ENCODE results near the gene SLC39A11.
"Not testable (repeated sequence)": the region's sequence is repeated elsewhere in the genome, so short reads cannot be mapped to it uniquely, and the experiment has no call there.

The SLC39A11 gene

GRCh38 chr17:72771734-72772133 is 320.8 kb downstream of the SLC39A11 start:
- DNase-seq: no peak

DNA sequence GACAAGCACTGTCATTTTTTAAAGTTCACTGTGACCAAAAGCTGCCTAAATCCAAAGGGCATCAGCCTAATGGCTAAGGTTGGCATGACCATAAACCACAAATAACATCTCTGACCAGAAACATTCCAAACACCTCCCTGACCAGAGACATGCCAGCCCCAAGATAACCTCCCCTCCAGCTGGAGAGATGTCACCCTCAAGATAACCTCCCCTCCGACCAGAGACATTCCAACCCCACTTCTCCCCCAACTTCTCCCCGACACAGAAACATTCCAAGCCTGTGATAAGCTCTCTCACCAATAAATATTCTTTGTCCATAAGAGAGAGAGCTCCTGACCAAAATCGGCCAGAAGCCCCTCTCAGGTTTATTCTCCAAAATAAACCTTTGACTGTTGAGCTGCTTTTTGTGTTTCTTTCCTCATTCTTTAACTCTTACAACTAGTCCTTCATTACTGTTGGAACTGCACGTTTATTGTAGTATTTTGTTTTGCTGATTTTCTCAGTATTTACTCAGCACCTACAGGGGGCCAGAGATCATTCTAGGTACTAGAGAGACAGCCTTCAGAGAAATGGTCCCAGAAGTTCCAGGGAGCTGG is 325.6 kb downstream of the SLC39A11 start:
- DNase-seq: no peak

- no peak for DNase-seq
These were observed 326.9 kb downstream of the SLC39A11 start for GRCh38 chr17:72765368-72766153.

- DNase-seq: no peak
These were observed 327.9 kb downstream of the SLC39A11 start for GRCh38 chr17:72764632-72765041.

DNA sequence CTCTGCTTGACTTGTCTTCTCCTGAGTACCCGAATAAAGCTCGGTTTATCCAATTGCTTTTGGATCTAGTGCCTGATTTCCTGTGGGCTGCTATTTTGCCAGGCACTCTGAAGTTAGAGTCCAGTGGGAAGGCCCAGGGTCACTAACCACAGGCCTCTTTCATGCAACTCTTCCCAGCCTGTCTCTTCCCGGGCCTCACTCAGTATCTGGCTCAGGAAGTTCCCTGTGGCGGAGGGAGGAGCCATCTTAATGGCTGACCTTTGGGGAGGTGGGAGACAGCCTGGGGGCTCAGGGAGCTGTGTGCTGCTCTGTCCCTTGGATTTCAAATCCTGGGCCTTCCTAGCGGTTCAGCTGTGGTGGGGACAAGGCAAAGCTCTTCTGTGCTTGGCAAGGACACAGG is 328.5 kb downstream of the SLC39A11 start:
- no peak for DNase-seq

- DNase-seq: not testable (repeated sequence)
These were observed 330.5 kb downstream of the SLC39A11 start for GRCh38 chr17:72761893-72762575.

DNA sequence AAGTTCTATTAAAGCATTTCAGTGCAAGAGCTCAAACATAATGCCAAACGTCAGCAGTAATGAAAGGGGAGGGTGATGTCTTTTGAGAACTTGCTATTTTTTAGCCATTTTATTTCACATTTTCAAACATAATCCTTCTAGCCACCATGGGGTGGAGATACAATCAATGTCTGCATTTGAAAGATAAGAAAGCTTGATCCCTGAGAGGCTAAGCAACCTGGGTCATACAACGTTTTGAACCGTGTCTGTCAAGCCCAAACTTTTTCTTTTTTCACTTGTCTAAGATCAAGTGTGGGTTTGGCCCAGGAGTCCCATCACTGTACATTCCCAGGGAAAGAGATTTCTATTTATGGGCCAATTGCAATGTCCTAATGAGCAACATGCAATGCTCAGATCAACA is 331.1 kb downstream of the SLC39A11 start:
- DNase-seq: no peak

- no peak for DNase-seq
These were observed 332.1 kb downstream of the SLC39A11 start for GRCh38 chr17:72760368-72760767.

DNA sequence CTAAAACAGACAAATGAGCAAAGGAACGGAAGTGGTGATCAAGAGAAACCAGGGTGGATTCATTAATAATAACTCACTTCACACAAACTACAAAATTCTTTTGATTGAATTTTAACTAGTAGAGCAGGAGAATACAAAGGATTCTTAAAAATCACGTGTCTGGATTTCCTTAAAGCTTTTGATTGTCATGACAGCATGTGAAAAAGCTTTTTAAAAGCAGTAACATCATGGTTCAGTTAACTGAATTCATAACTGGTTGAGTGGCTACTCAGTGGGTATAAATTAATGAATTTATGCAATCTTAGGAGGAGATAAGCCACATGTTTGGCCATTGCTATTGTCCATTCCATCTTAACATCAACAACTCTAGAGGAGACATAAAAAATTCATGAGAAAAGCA is 333.2 kb downstream of the SLC39A11 start:
- DNase-seq: no peak

DNA sequence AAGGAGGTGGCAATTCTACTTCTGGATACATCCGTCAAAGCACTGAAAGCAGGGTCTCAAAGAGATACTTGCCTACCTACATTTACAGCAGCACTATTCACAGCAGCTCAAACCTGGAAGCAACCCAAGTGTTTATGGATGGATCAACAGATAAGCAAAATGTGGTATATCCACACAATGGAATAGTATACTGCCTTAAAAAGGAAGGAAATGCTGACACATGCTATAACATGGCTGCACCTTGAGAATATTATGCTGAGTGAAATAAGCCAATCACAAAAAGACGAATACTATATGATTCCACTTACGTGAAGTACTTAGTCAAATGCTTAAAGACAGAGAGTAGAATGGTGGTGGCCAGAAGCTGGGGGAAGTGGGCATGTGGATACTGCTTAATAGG is 336.2 kb downstream of the SLC39A11 start:
- no peak for DNase-seq

- DNase-seq: no peak
These were observed 338.0 kb downstream of the SLC39A11 start for GRCh38 chr17:72754513-72754912.

GRCh38 chr17:72751746-72752145 is 340.7 kb downstream of the SLC39A11 start:
- no peak for DNase-seq

GRCh38 chr17:72749119-72749572 is 343.3 kb downstream of the SLC39A11 start:
- no peak for DNase-seq

DNA sequence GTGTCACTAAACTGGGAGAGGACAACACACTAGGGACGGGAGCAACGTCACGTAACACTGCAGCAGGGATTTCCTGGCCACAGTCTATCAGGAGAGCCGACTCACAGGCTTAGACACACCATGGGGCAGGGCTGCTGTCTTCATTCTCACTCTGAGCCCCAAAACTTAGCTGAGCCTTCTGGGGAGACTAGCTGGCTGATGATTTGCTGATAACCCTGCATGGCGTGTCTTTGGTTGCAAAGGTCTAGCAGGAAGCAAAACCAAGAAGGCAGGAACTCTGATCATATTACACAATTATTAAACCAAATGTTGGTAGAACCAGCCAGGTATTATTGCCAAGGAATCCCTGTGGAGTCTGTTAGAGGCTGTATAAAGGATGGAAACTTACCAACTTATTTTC is 345.0 kb downstream of the SLC39A11 start:
- DNase-seq: no peak

DNA sequence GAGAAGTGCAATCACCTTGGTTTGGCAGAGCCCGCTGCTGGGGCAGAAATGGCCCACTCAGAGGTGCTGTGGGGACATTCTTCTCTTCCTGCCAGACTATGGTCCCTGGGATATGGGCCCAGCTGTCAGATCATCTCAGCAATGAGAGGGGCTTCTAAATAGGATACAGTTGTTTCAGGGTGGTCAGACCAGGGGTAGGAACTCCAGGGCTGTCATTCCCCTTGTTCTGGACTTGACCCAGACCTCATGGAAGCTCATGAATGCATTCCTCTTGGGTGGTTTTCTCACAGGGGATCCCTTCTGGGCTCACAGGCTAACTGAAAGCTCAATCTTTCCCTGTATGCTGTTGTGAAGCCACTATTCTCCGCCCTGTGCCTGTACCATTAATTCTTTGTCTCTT is 347.2 kb downstream of the SLC39A11 start:
- DNase-seq: no peak

- no peak for DNase-seq
These were observed 349.4 kb downstream of the SLC39A11 start for GRCh38 chr17:72743037-72743467.

DNA sequence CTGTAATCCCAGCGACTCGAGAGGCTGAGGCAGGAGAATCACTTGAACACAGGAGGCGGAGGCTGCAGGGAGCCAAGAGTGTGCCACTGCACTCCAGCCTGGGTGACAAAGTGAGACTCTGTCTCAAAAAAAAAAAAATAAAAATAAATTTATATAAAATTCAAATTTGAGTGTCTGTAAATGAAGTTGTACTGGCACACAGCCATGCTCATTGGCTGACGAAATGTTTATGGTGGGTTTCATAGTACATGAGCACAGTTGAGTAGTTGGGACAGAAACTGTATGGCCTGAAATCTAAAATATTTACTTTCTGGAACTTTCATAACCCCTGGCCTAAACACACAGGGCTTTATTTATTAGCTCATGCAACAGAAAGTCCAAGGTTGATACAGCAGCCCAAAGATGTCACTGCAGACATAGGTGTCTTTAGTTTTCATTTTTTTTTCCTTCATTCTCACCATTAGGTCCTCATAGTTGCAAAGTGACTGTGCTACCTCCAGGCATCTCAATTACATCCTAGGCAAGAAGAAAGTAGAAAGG is 355.3 kb downstream of the SLC39A11 start:
- no peak for DNase-seq

- no peak for DNase-seq
These were observed 356.9 kb downstream of the SLC39A11 start for GRCh38 chr17:72735592-72735991.

DNA sequence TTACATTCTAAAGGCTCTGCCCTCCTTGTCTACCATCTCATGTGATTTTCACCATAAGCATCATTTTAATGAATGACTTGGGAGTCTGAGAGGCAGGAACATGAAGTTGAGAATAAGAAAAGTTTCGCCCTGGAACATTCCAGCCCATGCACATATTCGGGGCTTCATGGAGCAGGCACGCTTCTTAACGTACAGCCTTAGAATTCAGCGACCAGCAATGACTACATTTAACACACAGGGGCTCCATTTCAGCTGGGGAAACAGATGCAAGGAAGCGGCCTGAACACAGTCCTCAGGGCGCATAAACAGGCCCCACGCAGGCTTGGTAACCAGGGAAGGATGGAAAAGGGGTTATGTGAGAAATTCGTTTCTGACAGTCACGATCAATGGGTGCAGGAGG is 357.4 kb downstream of the SLC39A11 start:
- DNase-seq: no peak

DNA sequence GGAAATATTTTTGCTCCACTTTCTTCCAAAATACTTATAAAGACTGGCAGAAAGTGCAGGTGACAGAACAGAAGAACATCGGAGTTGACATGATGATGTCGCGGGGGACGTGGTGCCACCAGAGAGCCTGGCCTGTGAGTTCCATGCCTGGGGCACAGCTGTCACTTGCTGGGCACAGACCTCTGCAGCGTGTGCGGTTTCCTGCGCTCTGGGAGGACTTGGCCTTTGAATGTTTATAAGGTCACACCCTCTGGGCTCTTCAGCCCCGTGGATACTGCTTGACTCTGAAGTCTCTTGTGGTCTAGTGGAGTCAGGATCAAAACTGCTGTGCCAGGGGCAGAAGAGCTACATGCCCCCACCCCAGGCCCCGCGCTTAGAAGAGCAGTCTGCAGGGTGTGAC is 357.9 kb downstream of the SLC39A11 start:
- DNase-seq: no peak

GRCh38 chr17:72733619-72734282 is 358.7 kb downstream of the SLC39A11 start:
- DNase-seq: no peak

DNA sequence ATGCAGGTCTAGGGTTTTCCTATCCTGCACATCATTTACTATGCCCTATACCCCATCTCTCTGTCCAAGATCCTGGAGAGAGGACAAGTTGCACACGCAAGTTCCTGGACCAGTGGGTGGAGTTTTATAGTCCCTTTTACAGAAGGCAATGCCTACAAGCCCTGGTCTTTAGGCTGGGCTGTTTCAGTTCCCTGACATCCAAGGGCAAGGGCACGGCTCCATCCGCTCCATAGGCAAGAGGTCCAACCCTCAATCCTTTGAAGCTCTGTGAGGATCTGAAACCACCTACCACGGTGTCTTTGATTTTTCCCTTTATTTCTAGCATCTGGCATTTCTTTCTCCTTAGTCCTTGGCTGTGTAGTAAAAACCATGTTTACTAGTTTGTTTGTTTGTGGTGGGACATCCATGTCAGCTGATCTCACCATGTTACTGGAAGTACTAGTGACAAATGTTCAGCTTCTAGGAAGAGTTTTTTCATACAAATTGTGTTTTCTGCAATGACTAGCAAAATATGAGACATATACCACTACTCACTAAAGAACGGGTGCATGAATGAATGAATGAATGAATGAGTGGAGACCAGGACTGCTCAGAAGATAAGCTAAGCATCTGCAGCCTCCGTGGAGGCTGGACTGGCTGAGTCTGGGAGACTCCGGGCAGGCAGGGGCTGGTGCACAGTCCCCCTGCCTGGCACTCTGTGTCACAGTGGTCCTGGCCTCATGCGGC is 359.4 kb downstream of the SLC39A11 start:
- DNase-seq: no peak

All from stimulated activated CD4-positive, alpha-beta T cell treated with anti-CD3 and anti-CD28 coated beads, Interleukin-4, amount 100 ng/mL, for 24 hours (primary cell).